ENCODE data around the gene TEX26.

The TEX26 gene

GRCh38 chr13:30982506-30982905 is 50.0 kb downstream of the TEX26 start:
- Histone ChIP-seq H3K27me3 (ENCODE audit: insufficient read depth, poor library complexity, severe bottlenecking) (no peaks in the 10 kb centered on the region), H3K4me3 (replicated peaks; ENCODE audit: insufficient read depth, low read length) (no peak overlapping the region), H3K27ac (replicated peaks) (no peak overlapping the region)
- no peak for TF ChIP-seq SPI1 (IDR thresholded peaks at IDR 0.05; ENCODE audit: borderline replicate concordance, low read depth)
- no peak for TF ChIP-seq POLR2AphosphoS5 (IDR thresholded peaks at IDR 0.05; ENCODE audit: low read depth)
- no peak for TF ChIP-seq CTCF (IDR thresholded peaks at IDR 0.05; ENCODE audit: insufficient read depth, low read length)
- TF ChIP-seq GABPA (IDR thresholded peaks at IDR 0.05; ENCODE audit: low read depth): no peak
- no peak for TF ChIP-seq REST (IDR thresholded peaks at IDR 0.05; ENCODE audit: insufficient replicate concordance, low read depth)
- DNase-seq (ENCODE audit: low read depth in 1 of 2, low spot score in 1 of 2): no peak

- Histone ChIP-seq H3K27me3 (ENCODE audit: insufficient read depth, poor library complexity, severe bottlenecking) (no peaks in the 10 kb centered on the region), H3K27ac (replicated peaks) (no peak overlapping the region), H3K4me3 (replicated peaks; ENCODE audit: insufficient read depth, low read length) (no peak overlapping the region)
- TF ChIP-seq GABPA (IDR thresholded peaks at IDR 0.05; ENCODE audit: low read depth) (no peak), CTCF (IDR thresholded peaks at IDR 0.05; ENCODE audit: insufficient read depth, low read length) (no peak), SPI1 (IDR thresholded peaks at IDR 0.05; ENCODE audit: borderline replicate concordance, low read depth) (no peak)
- DNase-seq (ENCODE audit: low read depth in 1 of 2, low spot score in 1 of 2): no peak
These were observed 50.5 kb downstream of the TEX26 start for GRCh38 chr13:30982906-30983305.

GRCh38 chr13:30983431-30983830 is 51.0 kb downstream of the TEX26 start:
- Histone ChIP-seq H3K4me3 (replicated peaks; ENCODE audit: insufficient read depth, low read length) (no peak overlapping the region), H3K27me3 (ENCODE audit: insufficient read depth, poor library complexity, severe bottlenecking) (no peaks in the 10 kb centered on the region), H3K27ac (replicated peaks) (no peak overlapping the region)
- DNase-seq (ENCODE audit: low read depth in 1 of 2, low spot score in 1 of 2): no peak
- no peak for TF ChIP-seq SPI1 (IDR thresholded peaks at IDR 0.05; ENCODE audit: borderline replicate concordance, low read depth)
- TF ChIP-seq POLR2AphosphoS5 (IDR thresholded peaks at IDR 0.05; ENCODE audit: low read depth): no peak
- no peak for TF ChIP-seq REST (IDR thresholded peaks at IDR 0.05; ENCODE audit: insufficient replicate concordance, low read depth)
- no peak for TF ChIP-seq GABPA (IDR thresholded peaks at IDR 0.05; ENCODE audit: low read depth)

- Histone ChIP-seq H3K4me3 (replicated peaks; ENCODE audit: insufficient read depth, low read length) (no peak overlapping the region), H3K27me3 (ENCODE audit: insufficient read depth, poor library complexity, severe bottlenecking) (no peaks in the 10 kb centered on the region), H3K27ac (replicated peaks) (no peak overlapping the region)
- no peak for DNase-seq (ENCODE audit: low read depth in 1 of 2, low spot score in 1 of 2)
- TF ChIP-seq CTCF (IDR thresholded peaks at IDR 0.05; ENCODE audit: insufficient read depth, low read length) (no peak), REST (IDR thresholded peaks at IDR 0.05; ENCODE audit: insufficient replicate concordance, low read depth) (no peak), POLR2AphosphoS5 (IDR thresholded peaks at IDR 0.05; ENCODE audit: low read depth) (no peak), GABPA (IDR thresholded peaks at IDR 0.05; ENCODE audit: low read depth) (no peak), SPI1 (IDR thresholded peaks at IDR 0.05; ENCODE audit: borderline replicate concordance, low read depth) (no peak)
These were observed 52.2 kb downstream of the TEX26 start for GRCh38 chr13:30984620-30985019.

Data from HL-60 (cell line).